Measurements from ENCODE around the gene NXPH4. TPM values are rescaled to one million over a fixed set of nuclear protein-coding genes. Genes with fewer than 3 reads are reported as not detected.

Gene NXPH4
- total and polyA plus RNA-seq, 9 donors = 0.13 to 0.20 TPM; not detected in 7

GRCh38 chr12:57229046-57229633 is 12.5 kb downstream of the NXPH4 start:
- H3K27ac ChIP-seq = no peak overlapping the region
- TF ChIP-seq EP300 (IDR thresholded peaks at IDR 0.05) (no peak), CTCF (IDR thresholded peaks at IDR 0.05) (peak in 1 of 3 donors; percentile 14)
- peaks cover 7% of the 10 kb centered on the region for H3K4me1 ChIP-seq (ENCODE audit: insufficient read depth)
- intact Hi-C loops (cut with DNase I) = no loop called here
- H3K36me3 ChIP-seq = no peaks in the 10 kb centered on the region
- H3K4me3 ChIP-seq = peak overlapping the region; percentile 66
- peaks cover 3% of the 10 kb centered on the region for H3K27me3 ChIP-seq
- 14 to 17% (median 17%) methylated on average over 9 of the region's 9 CpGs for WGBS, 3 donors
- DNase-seq = no peak
- no peaks in the 10 kb centered on the region for H3K9me3 ChIP-seq

- Histone ChIP-seq H3K36me3 (no peaks in the 10 kb centered on the region), H3K27me3 (peaks cover under 1% of the 10 kb centered on the region), H3K9me3 (no peaks in the 10 kb centered on the region), H3K27ac (no peak within 1 kb of the TSS), H3K4me3 (peak within 1 kb of the TSS; percentile 66), H3K4me1 (ENCODE audit: insufficient read depth) (peaks cover 7% of the 10 kb centered on the region)
- TF ChIP-seq CTCF (IDR thresholded peaks at IDR 0.05) (no peak), POLR2A (IDR thresholded peaks at IDR 0.05) (peak; percentile 38)
- intact Hi-C loops (cut with DNase I) = no loop called here
- WGBS, 3 donors = 1% methylated on average over 42 of the region's 42 CpGs
- peak; percentile 92 to 96 (median 95) for DNase-seq
Measured at GRCh38 chr12:57229634-57230380, 13.2 kb downstream of the NXPH4 start, which contains the start of gene SHMT2. TSS of gene SHMT2 (plus strand) at chr12:57229711. CDS start at chr12:57229779, 68 bp downstream.

- TF ChIP-seq POLR2A (IDR thresholded peaks at IDR 0.05) (no peak), EP300 (IDR thresholded peaks at IDR 0.05) (no peak), CTCF (IDR thresholded peaks at IDR 0.05) (no peak)
Measured at GRCh38 chr12:57230381-57231155, 14.0 kb downstream of the NXPH4 start.

GRCh38 chr12:57231276-57232021 is 14.9 kb downstream of the NXPH4 start:
- Histone ChIP-seq H3K27me3 (no peaks in the 10 kb centered on the region), H3K4me3 (no peak overlapping the region), H3K27ac (no peak overlapping the region), H3K36me3 (no peaks in the 10 kb centered on the region), H3K9me3 (no peaks in the 10 kb centered on the region), H3K4me1 (ENCODE audit: insufficient read depth) (peaks cover 7% of the 10 kb centered on the region)
- intact Hi-C loops (cut with DNase I) = no loop called here
- no peak for TF ChIP-seq CTCF (IDR thresholded peaks at IDR 0.05)
- no peak for TF ChIP-seq EP300 (IDR thresholded peaks at IDR 0.05)
- TF ChIP-seq POLR2A (IDR thresholded peaks at IDR 0.05) = no peak
- no peak for DNase-seq
- 86 to 90% (median 88%) methylated on average over 13 of the region's 13 CpGs for WGBS, 3 donors

More at GRCh38 chr12:57230381-57231155, 14.0 kb downstream of the NXPH4 start:
- Histone ChIP-seq H3K27ac (no peak overlapping the region), H3K9me3 (no peaks in the 10 kb centered on the region), H3K4me1 (ENCODE audit: insufficient read depth) (peaks cover 7% of the 10 kb centered on the region), H3K4me3 (peak overlapping the region; percentile 66), H3K36me3 (no peaks in the 10 kb centered on the region), H3K27me3 (no peaks in the 10 kb centered on the region)
- 29 to 38% (median 33%) methylated on average over 10 of the region's 10 CpGs for WGBS, 3 donors
- intact Hi-C loops (cut with DNase I) = no loop called here
- DNase-seq = no peak
